RPMI8226 (cell line): Measurements from ENCODE around the gene CLEC18A.
A peak's percentile ranks its signal among the peaks of the same experiment; 100 is the strongest.
"Not testable (repeated sequence)": the region's sequence is repeated elsewhere in the genome, so short reads cannot be mapped to it uniquely, and the experiment has no call there.

Source experiments
- DNase-seq: peaks from one replicate; pipeline ENCODE4 v3.0.0-alpha.2; 2015

CLEC18A gene

DNA sequence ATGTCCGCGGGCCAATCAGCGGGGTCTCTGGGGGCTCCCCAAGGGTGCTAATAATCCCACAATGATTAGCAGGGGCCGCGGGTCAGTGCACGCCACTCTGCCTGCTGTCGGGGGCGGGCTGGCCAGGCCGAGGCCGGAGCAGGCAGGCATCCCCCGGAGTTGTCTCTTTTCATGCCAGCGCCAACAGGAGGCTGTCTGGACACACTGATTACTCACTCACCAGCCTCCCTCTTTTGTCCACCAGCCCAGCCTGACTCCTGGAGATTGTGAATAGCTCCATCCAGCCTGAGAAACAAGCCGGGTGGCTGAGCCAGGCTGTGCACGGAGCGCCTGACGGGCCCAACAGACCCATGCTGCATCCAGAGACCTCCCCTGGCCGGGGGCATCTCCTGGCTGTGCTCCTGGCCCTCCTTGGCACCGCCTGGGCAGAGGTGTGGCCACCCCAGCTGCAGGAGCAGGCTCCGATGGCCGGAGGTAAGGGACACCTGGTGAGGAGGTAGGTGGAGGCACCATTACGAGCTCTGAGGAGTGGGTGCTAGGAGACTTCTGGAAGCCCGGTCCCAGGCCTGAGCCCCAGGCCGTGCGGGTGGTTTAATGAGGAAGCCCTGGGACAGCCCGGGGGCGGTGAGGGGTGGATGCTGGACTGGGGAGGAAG is at the start of gene CLEC18A:
CLEC18A (plus strand) TSS at position 318 of the 655 bp plus-strand sequence; CDS start at position 351, 33 bp downstream.
- not testable (repeated sequence) for DNase-seq

GRCh38 chr16:69903865-69904415 is 47.2 kb upstream of the CLEC18A start:
- DNase-seq, result no peak

DNA sequence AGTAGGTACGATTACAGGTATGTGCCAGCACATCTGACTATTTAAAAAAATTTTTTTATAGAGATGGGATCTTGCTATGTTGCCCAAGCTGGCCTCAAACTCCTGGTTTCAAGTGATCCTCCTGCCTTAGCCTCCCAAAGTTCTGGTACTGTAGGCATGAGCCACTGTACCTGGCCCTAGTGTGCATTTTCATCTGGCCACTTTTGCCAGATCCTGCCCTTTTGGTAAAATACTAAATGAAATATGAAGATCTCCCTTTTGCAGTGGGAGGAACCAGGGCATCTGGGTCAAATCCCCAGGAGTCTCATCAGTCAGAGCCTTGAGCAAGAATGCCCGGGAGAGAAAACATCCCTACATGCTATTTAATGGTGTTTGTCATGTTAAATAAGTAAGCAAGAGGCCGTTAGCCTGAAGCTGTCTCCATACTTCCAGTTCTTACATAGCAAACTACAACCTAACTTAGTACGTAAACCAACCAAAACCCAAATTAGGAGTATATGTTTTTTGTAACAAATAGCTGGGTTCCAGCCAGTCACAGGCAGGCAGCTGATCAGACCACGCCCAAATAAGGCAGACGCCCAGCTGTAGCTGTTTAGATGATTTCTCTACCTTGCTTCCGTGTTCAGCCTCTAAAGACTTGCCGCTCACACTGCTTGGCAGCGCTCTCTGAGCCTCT is 46.5 kb upstream of the CLEC18A start:
- DNase-seq, result no peak

GRCh38 chr16:69905171-69905555 is 46.0 kb upstream of the CLEC18A start:
- DNase-seq, result no peak

GRCh38 chr16:69906838-69907401 is 44.2 kb upstream of the CLEC18A start:
- DNase-seq, result no peak

DNA sequence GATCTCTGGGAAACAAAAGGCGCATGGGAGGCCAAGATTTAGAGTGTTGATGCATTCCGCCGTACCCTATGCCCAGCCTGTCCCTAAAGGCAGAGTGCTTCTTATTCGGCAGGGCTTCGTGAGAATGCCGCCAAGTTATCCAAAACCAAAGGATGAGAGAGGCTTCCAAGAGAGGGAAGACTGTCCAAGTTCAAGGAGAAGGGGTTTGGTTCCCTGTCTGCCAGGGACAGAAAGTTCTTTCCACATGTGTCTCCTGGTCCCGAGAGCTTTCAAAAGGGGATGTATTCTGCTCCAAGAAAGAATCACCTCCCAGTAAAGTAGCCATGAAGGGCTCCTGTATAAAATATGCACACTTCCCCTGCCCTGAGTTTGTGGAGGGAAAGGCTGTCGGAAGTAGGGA is 42.1 kb upstream of the CLEC18A start:
- DNase-seq, result no peak

DNA sequence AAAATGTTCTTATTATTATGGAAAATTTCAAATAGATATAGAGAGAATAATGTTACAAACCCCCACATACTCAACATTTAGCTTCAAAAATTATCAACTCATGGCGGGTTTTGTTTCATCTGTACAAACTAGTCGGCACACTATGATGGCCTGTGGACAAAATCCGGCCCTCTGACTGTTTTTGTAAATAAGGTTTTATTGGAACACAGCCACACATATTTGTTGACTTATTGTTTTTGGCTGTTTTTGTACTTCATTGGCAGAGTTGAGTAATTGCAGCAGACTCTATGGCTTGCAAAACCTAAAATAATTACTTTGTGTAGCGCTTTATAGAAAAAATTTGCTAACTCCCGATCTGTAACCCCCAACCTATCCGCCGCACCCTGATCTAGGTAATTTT is 41.4 kb upstream of the CLEC18A start:
- no peak for DNase-seq

DNA sequence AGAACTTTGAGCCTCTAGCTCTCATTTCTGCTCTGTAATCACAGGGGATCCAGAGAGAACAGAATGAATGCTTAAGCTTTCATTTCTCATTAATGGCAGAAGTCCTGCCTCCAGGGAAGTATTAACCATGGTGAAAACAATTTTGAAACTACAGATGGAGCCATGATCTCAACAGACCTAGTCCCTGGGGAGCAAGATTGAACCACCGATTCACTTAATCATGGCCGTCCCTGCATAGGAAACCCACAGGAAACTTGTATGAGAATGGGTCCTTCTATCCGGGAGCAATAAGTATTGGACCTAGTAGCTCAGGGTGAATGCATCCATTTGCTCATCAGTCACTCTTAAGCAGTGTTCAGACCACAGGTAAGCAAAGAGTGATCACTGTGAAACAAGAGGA is 40.2 kb upstream of the CLEC18A start:
- DNase-seq, result no peak

DNA sequence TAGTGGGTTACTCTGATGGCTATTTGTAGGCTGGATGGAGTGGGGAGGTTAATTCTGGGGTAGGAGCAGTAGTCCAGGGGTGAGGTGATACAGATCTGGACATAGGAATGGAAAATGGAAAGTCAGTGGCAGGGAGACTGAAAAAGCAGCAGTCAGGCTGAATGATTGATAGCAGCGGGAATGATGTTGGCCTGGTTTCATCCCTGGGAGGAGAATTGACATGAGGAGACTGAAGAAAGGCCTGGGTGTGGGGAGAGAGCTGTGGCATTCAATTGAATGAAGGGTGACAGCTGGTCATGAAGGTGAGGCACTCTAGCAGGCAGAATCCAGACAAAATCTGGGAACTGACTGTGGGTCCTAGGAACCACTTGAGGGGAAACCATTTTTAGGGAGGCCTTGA is 34.7 kb upstream of the CLEC18A start:
- DNase-seq, result no peak

- DNase-seq, result no peak
Measured at GRCh38 chr16:69917311-69917710, 33.8 kb upstream of the CLEC18A start.

- no peak for DNase-seq
Measured at GRCh38 chr16:69917739-69918138, 33.4 kb upstream of the CLEC18A start.

- DNase-seq, result no peak
Measured at GRCh38 chr16:69918241-69918640, 32.9 kb upstream of the CLEC18A start.

DNA sequence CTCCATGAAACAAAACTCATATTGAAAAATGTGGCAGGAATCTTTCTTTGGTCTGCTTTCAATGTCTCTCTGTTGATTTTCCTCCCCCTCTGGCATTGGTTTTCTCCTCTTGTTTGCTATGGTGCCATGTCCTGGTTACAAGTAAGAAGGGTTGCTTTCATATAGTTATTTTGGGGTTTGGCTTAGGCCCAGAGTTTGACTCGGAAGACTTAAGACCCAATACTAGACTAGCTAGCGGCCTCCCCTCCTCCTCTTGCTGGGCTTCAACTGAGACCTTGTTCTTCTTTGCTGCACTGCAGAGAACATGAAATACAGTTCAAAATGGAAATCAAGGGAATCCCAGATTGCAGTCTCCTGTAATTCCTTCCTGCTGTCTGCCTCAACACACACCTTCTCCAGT is 30.0 kb upstream of the CLEC18A start:
- no peak for DNase-seq

- no peak for DNase-seq
Measured at GRCh38 chr16:69922200-69922599, 28.9 kb upstream of the CLEC18A start.

DNA sequence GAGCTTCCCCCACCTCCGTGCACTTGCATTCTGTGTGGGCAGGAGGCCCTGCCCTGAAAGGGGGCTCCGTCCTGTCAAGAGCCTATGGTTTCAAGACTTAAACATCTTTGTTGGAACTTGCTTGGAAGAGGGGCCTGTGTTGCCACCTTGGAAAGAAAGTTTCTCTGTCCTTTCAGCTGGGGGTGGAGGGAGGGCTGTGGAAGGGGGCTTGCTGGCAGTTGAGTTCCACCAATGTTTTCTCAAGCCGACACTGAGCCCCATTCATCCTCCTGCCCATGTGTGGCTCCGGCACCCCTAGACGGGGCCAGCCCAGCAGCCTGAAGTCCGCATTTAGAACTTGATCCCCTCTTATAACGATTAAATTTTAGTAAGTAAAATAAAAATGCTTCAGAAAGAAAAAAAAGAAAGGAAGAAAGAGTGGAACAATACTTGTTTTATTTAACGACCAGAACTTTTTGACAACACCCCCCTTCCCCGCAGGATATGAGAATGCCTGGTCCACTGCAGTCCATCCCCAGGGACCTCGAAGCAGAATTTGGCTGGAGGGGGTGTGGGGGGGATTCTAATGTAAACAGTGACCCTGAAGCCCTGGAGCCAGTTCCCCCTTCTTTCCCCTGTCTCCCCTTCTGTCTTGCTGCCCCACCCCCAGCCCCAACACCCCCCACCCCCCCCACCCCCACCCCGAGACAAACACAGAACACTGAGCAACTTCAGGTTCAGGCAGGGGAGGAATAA is 26.9 kb upstream of the CLEC18A start:
- DNase-seq, result no peak

GRCh38 chr16:69924777-69925191 is 26.4 kb upstream of the CLEC18A start:
- no peak for DNase-seq

DNA sequence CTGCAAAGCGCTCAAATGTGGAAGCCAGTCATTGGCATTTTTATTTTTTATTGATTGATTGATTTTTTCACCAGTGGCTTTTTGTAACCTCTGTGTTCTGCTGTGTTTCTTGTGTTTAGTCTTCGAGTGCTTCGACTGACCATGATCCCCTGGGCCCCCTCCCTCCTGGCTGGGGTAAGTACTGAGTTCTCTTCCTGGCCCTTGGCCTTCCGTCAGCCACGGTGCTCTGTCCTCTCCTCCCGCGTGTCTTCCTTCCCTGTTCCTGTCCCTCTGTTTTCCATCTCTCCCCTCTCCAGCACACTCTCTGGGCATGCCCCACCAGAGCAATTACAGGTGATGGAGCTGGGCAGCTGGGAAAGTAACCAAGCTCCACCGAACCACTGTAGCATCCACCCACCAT is 25.8 kb upstream of the CLEC18A start:
- DNase-seq, result no peak

DNA sequence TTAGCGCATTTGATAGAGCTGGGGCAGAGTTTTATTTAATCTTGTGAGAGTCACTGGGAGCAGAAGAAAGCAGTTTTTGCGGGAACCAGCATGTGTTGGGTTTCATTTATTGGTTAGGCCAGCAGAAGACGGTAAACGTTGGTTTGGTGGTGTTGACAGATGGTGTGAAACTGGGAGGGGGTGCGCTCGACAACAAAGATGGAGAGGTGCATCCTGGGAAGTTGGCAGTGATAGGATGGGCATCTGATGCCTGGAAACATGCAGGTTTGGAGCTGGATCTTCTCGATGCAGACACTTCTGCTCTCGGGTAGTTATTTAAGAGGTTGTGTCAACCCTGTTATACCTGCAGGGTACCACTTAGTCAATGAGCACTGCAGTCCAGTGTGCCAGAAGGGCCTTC is 24.9 kb upstream of the CLEC18A start:
- no peak for DNase-seq

- no peak for DNase-seq
Measured at GRCh38 chr16:69927056-69927757, 23.9 kb upstream of the CLEC18A start.

GRCh38 chr16:69928856-69929400 is 22.2 kb upstream of the CLEC18A start:
- no peak for DNase-seq

DNA sequence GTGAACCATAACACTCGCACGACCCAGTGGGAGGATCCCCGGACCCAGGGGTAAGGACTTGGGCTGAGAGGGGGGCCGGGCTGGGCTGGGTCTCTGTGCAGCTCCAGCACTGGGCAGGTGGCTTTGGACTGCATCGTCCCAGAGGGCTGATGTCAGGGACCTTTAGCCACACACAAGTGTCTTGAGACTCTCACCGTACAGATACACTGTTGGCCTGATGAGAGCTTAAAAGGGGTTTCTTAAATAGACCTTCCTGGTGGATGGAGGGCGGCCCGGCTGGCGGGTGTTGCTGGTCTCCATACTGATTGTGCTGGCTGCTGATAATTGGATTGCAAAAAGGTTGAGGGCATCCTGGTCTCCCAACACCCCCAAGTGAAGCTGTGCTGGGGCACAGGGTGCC is 21.7 kb upstream of the CLEC18A start:
- DNase-seq, result no peak

GRCh38 chr16:69930117-69930776 is 20.9 kb upstream of the CLEC18A start:
- DNase-seq, result peak; percentile 72
